Heart left ventricle (tissue), 16 donors: ENCODE measurements around the gene OR2B6. TPM values are rescaled to one million over a fixed set of nuclear protein-coding genes. Genes with fewer than 3 reads are reported as not detected.

Experiments used
- ATAC-seq, 4 donors: fragments of 200-7000 bp; cut with Tn5 transposase; one replicate each; pipeline ENCODE4 v1.9.1; 2020 to 2022; ENCODE audit warnings: moderate library complexity in 4 of 4, mild to moderate bottlenecking in 3 of 4, moderate number of reproducible peaks in 1 of 4
- DNase-seq, 5 donors: peaks; one replicate each; pipeline ENCODE4 v3.0.0-alpha.2; 2020
- H3K27ac ChIP-seq, 12 donors: fragments of 200-600 bp; sonication (generic) in 4 of 12; one replicate each; pipeline versions ENCODE4 v1.5.0 to v1.8.0; 2016 to 2022; ENCODE audit warnings: mild to moderate bottlenecking in 2 of 12
- H3K27me3 ChIP-seq, 9 donors: fragments of 200-600 bp; sonication (generic) in 2 of 9; one replicate each; pipeline versions ENCODE4 v1.5.1 to v1.8.0; 2016 to 2022; ENCODE audit warnings: mild to moderate bottlenecking in 3 of 9
- H3K36me3 ChIP-seq, 9 donors: fragments of 200-600 bp; sonication (generic) in 2 of 9; one replicate each; pipeline versions ENCODE4 v1.5.0 to v1.8.0; 2018 to 2022; ENCODE audit warnings: mild to moderate bottlenecking in 2 of 9
- H3K4me1 ChIP-seq, 12 donors: fragments of 200-600 bp; sonication (generic) in 4 of 12; one replicate each; pipeline versions ENCODE4 v1.5.0 to v1.8.0; 2016 to 2022; ENCODE audit warnings: mild to moderate bottlenecking in 3 of 12
- H3K4me3 ChIP-seq, 12 donors: fragments of 200-600 bp; sonication (generic) in 4 of 12; one replicate each; pipeline versions ENCODE4 v1.5.0 to v1.8.0; 2017 to 2022; ENCODE audit warnings: mild to moderate bottlenecking in 9 of 12, moderate library complexity in 4 of 12
- H3K9me3 ChIP-seq, 12 donors: fragments of 200-600 bp; sonication (generic) in 4 of 12; one replicate each; pipeline versions ENCODE4 v1.5.0 to v1.8.0; 2016 to 2022; ENCODE audit warnings: mild to moderate bottlenecking in 1 of 12
- POLR2A ChIP-seq, 2 donors: fragments of 450-650 bp; IDR thresholded peaks; one replicate each; pipeline ENCODE4 v1.6.1; 2017; ENCODE audit warnings: antibody characterized with exemption in 2 of 2, mild to moderate bottlenecking in 2 of 2, moderate library complexity in 2 of 2
- WGBS, 4 donors: extraction: QIAGEN DNeasy Blood & Tissue Kit in 2 of 4; methylation state at CpG; one replicate each; pipeline versions ENCODE4 v1.1.5 to v1.1.7; 2013 to 2018; 5-methylcytosine and 5-hydroxymethylcytosine counted together
- intact Hi-C, 10 donors: fragments of 100-400 bp; cut with DNase I; formaldehyde crosslinking; loops; one replicate each; pipeline versions ENCODE4 v1.11.1 to v1.14.2; 2022
- polyA plus RNA-seq, 2 donors: library from polyadenylated mRNA; stranded (reverse); fragments of 200-250 nt; gene quantifications; one replicate each; pipeline ENCODE4 v1.2.3, GENCODE V29; 2013
- total RNA-seq, 9 donors: library from RNA; depleted of rRNA in 2 of 9; stranded (reverse); fragments of >200 nt in 2 of 9; fragmentation: NEBNext Ultra II Directional in 3 of 9; extraction: Animal tissue kit (Norgen Biotek cat#: 25700) in 3 of 9; gene quantifications; one replicate each; pipeline versions ENCODE4 v1.1.0 to v1.2.4, GENCODE V29; 2016 to 2023
- TF ChIP-seq, protein P1 (sequence below), 12 donors: fragments of 200-600 bp; sonication (generic) in 4 of 12; IDR thresholded peaks; one replicate each; pipeline versions ENCODE4 v1.5.0 to v1.8.0; 2018 to 2022; ENCODE audit warnings: antibody characterized with exemption in 12 of 12, mild to moderate bottlenecking in 5 of 12
- donor health status: ischemic (EF 13 %, LVEDD 7.1; RV severe dilation, severe dysfunction).
- donor health status: healthy with polysubstance abuse.
- donor health status: DM: no; HTN: yes; CAD: no.
- donor health status: DM: no; HTN: no; CAD: no.
- donor health status: ischemic (EF 25% LVEDD 6.9; RV normal size, moderate dysfunction).
- donor health status: ischemic (EF 25% LVEDD 5.7; RV mildly dilated, moderate dysfunction).
- donor health status: healthy.
- donor health status: DM: yes; HTN: yes; CAD: no.
- donor health status: ischemic (EF 35%, LVEDD 5.7; RV mildly dilated, moderate dysfunction).
- donor health status: nonischemic (EF 11% LVEDD 7.7; RV severe dilation, severe dysfunction).
- donor health status: DM: yes; HTN: yes; CAD: no.
- donor health status: PGD.
- donor health status: ischemic (EF 29% LVEDD 5.4; RV normal size, mild dysfunction).
- donor health status: nonischemic (EF 23%, LVEDD 6.1; RV moderate dilation, normal function).

OR2B6 gene
- total and polyA plus RNA-seq, 11 donors, result not detected

DNA sequence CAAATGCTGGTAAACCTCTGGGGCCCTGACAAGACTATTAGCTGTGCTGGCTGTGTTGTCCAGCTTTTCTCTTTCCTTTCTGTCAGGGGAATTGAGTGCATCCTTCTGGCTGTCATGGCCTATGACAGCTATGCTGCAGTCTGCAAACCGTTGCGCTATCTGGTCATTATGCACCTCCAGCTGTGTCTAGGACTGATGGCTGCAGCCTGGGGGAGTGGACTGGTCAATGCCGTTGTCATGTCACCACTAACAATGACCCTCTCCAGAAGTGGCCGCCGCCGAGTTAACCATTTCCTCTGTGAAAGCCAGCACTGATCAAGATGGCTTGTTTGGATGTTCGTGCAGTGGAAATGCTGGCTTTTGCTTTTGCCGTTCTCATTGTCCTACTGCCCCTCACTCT lies 20.3 kb downstream of the OR2B6 start:
- Histone ChIP-seq H3K36me3 (no peaks in the 10 kb centered on the region), H3K27ac (no peak overlapping the region), H3K4me1 (no peaks in the 10 kb centered on the region), H3K9me3 (no peaks in the 10 kb centered on the region), H3K4me3 (no peak overlapping the region), H3K27me3 (peaks cover 0 to 15% (median 0%) of the 10 kb centered on the region in 9 donors)
- WGBS, 4 donors, result 38 to 48% (median 40%) methylated on average over 8 of the region's 8 CpGs
- ATAC-seq, result no peak
- TF ChIP-seq POLR2A (IDR thresholded peaks at IDR 0.05), result no peak
- TF ChIP-seq, protein P1, sequence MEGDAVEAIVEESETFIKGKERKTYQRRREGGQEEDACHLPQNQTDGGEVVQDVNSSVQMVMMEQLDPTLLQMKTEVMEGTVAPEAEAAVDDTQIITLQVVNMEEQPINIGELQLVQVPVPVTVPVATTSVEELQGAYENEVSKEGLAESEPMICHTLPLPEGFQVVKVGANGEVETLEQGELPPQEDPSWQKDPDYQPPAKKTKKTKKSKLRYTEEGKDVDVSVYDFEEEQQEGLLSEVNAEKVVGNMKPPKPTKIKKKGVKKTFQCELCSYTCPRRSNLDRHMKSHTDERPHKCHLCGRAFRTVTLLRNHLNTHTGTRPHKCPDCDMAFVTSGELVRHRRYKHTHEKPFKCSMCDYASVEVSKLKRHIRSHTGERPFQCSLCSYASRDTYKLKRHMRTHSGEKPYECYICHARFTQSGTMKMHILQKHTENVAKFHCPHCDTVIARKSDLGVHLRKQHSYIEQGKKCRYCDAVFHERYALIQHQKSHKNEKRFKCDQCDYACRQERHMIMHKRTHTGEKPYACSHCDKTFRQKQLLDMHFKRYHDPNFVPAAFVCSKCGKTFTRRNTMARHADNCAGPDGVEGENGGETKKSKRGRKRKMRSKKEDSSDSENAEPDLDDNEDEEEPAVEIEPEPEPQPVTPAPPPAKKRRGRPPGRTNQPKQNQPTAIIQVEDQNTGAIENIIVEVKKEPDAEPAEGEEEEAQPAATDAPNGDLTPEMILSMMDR (IDR thresholded peaks at IDR 0.05), result no peak
- DNase-seq, result no peak
- intact Hi-C loops, result no loop called here

- no peak overlapping the region for H3K27ac ChIP-seq
- no peak overlapping the region for H3K4me3 ChIP-seq
- H3K9me3 ChIP-seq, result no peaks in the 10 kb centered on the region
- no peaks in the 10 kb centered on the region for H3K36me3 ChIP-seq
- no peak for ATAC-seq
- no peak for DNase-seq
- H3K27me3 ChIP-seq, result peaks cover 0 to 21% (median 0%) of the 10 kb centered on the region in 9 donors
- intact Hi-C loops, result no loop called here
- TF ChIP-seq POLR2A (IDR thresholded peaks at IDR 0.05), result no peak
- TF ChIP-seq, protein P1 (IDR thresholded peaks at IDR 0.05), result no peak
- no peaks in the 10 kb centered on the region for H3K4me1 ChIP-seq
Observed at GRCh38 chr6:27978705-27979104, 21.7 kb downstream of the OR2B6 start.

GRCh38 chr6:27980111-27980510 lies 23.1 kb downstream of the OR2B6 start:
- H3K4me3 ChIP-seq, result no peak overlapping the region
- DNase-seq, result no peak
- peaks cover 0 to 21% (median 0%) of the 10 kb centered on the region in 9 donors for H3K27me3 ChIP-seq
- TF ChIP-seq, protein P1 (IDR thresholded peaks at IDR 0.05), result no peak
- TF ChIP-seq POLR2A (IDR thresholded peaks at IDR 0.05), result no peak
- 15 to 48% (median 36%) methylated on average over 1 of the region's 1 CpG for WGBS, 4 donors
- no peak for ATAC-seq
- H3K36me3 ChIP-seq, result no peaks in the 10 kb centered on the region
- no peaks in the 10 kb centered on the region for H3K9me3 ChIP-seq
- no peaks in the 10 kb centered on the region for H3K4me1 ChIP-seq
- no peak overlapping the region for H3K27ac ChIP-seq
- intact Hi-C loops, result no loop called here

GRCh38 chr6:27986928-27987725 lies 30.1 kb downstream of the OR2B6 start:
- Histone ChIP-seq H3K9me3 (no peaks in the 10 kb centered on the region), H3K36me3 (no peaks in the 10 kb centered on the region), H3K27me3 (peaks cover 0 to 14% (median 4%) of the 10 kb centered on the region in 9 donors), H3K27ac (no peak overlapping the region), H3K4me3 (no peak overlapping the region), H3K4me1 (no peaks in the 10 kb centered on the region)
- TF ChIP-seq POLR2A (IDR thresholded peaks at IDR 0.05), result no peak
- TF ChIP-seq, protein P1 (IDR thresholded peaks at IDR 0.05), result no peak
- intact Hi-C loops, result no loop called here
- no peak for ATAC-seq
- DNase-seq, result no peak
- WGBS, 4 donors, result 23 to 44% (median 37%) methylated on average over 2 of the region's 2 CpGs
